GM15510 (cell line): ENCODE data around the gene DIABLO.

ENCODE experiments used
- POLR2A ChIP-seq: IDR thresholded peaks from 3 replicates; pipeline ENCODE4 v1.6.1; 2011; ENCODE audit warnings: borderline replicate concordance; ENCODE audit not compliant: insufficient read length; ENCODE audit errors: extremely low read depth

DIABLO gene

GRCh38 chr12:122201381-122201780 is 24.5 kb downstream of the DIABLO start:
- TF ChIP-seq POLR2A, result no peak

- no peak for TF ChIP-seq POLR2A
These were observed 25.2 kb downstream of the DIABLO start for GRCh38 chr12:122200541-122201175.

GRCh38 chr12:122199484-122200355 is 26.1 kb downstream of the DIABLO start:
- TF ChIP-seq POLR2A, result no peak

GRCh38 chr12:122197612-122197966 is 28.3 kb downstream of the DIABLO start:
- no peak for TF ChIP-seq POLR2A

- no peak for TF ChIP-seq POLR2A
These were observed 30.4 kb downstream of the DIABLO start for GRCh38 chr12:122195405-122195804.

- TF ChIP-seq POLR2A, result no peak
These were observed 31.0 kb downstream of the DIABLO start for GRCh38 chr12:122194804-122195203.

- no peak for TF ChIP-seq POLR2A
These were observed 33.4 kb downstream of the DIABLO start for GRCh38 chr12:122192441-122192840.

- TF ChIP-seq POLR2A, result no peak
These were observed 34.8 kb downstream of the DIABLO start for GRCh38 chr12:122190842-122191668.

GRCh38 chr12:122189626-122190475 is 36.0 kb downstream of the DIABLO start:
- TF ChIP-seq POLR2A, result no peak

- no peak for TF ChIP-seq POLR2A
These were observed 38.4 kb downstream of the DIABLO start for GRCh38 chr12:122187466-122187865.

GRCh38 chr12:122185494-122186082 is 40.3 kb downstream of the DIABLO start:
- TF ChIP-seq POLR2A, result no peak

GRCh38 chr12:122185079-122185478 is 40.8 kb downstream of the DIABLO start:
- no peak for TF ChIP-seq POLR2A

GRCh38 chr12:122184517-122184916 is 41.3 kb downstream of the DIABLO start:
- TF ChIP-seq POLR2A, result no peak

GRCh38 chr12:122183588-122183940 is 42.3 kb downstream of the DIABLO start:
- no peak for TF ChIP-seq POLR2A
